Upper lobe of left lung (tissue), 4 donors: ENCODE measurements around the gene NHSL2.

Experiments used
- CTCF ChIP-seq, 6 experiments: fragments of 450-650 bp in 4 of 6; fragments of 200-600 bp in 2 of 6; sonication (generic) in 2 of 6; IDR thresholded peaks; one replicate each; pipeline ENCODE4 v1.5.1; 2016 to 2019; ENCODE audit warnings: antibody characterized with exemption in 6 of 6
- POLR2A ChIP-seq, 4 donors: fragments of 450-650 bp; IDR thresholded peaks; one replicate each; pipeline ENCODE4 v1.5.1; 2016 to 2017; ENCODE audit warnings: antibody characterized with exemption in 4 of 4, mild to moderate bottlenecking in 2 of 4
- POLR2AphosphoS5 ChIP-seq, 2 donors: sonication (generic); formaldehyde crosslinking; IDR thresholded peaks; one replicate each; pipeline ENCODE4 v1.5.1; 2017; ENCODE audit warnings: antibody characterized with exemption in 2 of 2

- TF ChIP-seq CTCF (IDR thresholded peaks at IDR 0.05) (no peak), POLR2AphosphoS5 (IDR thresholded peaks at IDR 0.05) (no peak), POLR2A (IDR thresholded peaks at IDR 0.05) (no peak)
Observed at GRCh38 chrX:72080150-72080549, 169.5 kb downstream of the NHSL2 start.
